GM13976 (cell line): ENCODE results near the gene IFT74.
"Not testable (repeated sequence)": the region's sequence is repeated elsewhere in the genome, so short reads cannot be mapped to it uniquely, and the experiment has no call there.

Experiments
- DNase-seq: peaks from one replicate; pipeline ENCODE4 v3.0.0; 2012; ENCODE audit warnings: low spot score
- CTCF ChIP-seq: IDR thresholded peaks from 2 replicates; pipeline ENCODE4 v1.5.1; 2012; ENCODE audit warnings: borderline replicate concordance, mild to moderate bottlenecking; ENCODE audit not compliant: insufficient read depth; ENCODE audit errors: extremely low read depth, missing control alignments, control extremely low read depth
- in situ Hi-C: fragments of 300-500 bp; cut with MboI; formaldehyde crosslinking; loops from one replicate; pipeline ENCODE4 v1.12.0; 2022; ENCODE audit warnings: low sequenced_read_pairs, mixed read lengths, inconsistent platforms; ENCODE audit not compliant: unreplicated experiment

Gene IFT74

GRCh38 chr9:27085456-27085855 lies 129.2 kb downstream of the IFT74 start:
- DNase-seq, result no peak
- TF ChIP-seq CTCF, result no peak
- in situ Hi-C loops, result no loop called here

GRCh38 chr9:27086818-27087680 lies 130.8 kb downstream of the IFT74 start:
- in situ Hi-C loops, result no loop called here

GRCh38 chr9:27088981-27089380 lies 132.8 kb downstream of the IFT74 start:
- in situ Hi-C loops, result no loop called here
- TF ChIP-seq CTCF, result no peak
- DNase-seq, result no peak

More at GRCh38 chr9:27086818-27087680, 130.8 kb downstream of the IFT74 start:
- no peak for DNase-seq
- TF ChIP-seq CTCF, result no peak

- no peak for DNase-seq
- no peak for TF ChIP-seq CTCF
- in situ Hi-C loops, result no loop called here
Observed at GRCh38 chr9:27089706-27090105, 133.5 kb downstream of the IFT74 start.

- no peak for TF ChIP-seq CTCF
- in situ Hi-C loops, result no loop called here
- no peak for DNase-seq
Observed at GRCh38 chr9:27090231-27090630, 134.0 kb downstream of the IFT74 start.

GRCh38 chr9:27090711-27091110 lies 134.5 kb downstream of the IFT74 start:
- TF ChIP-seq CTCF, result no peak
- DNase-seq, result no peak
- in situ Hi-C loops, result no loop called here

GRCh38 chr9:27092496-27092895 lies 136.3 kb downstream of the IFT74 start:
- in situ Hi-C loops, result not testable (repeated sequence)

GRCh38 chr9:27093384-27094067 lies 137.3 kb downstream of the IFT74 start:
- DNase-seq, in situ Hi-C loops: not testable (repeated sequence)

More at GRCh38 chr9:27092496-27092895, 136.3 kb downstream of the IFT74 start:
- not testable (repeated sequence) for DNase-seq
